HG03378 (cell line): ENCODE measurements around the gene KCNK4.

ENCODE experiments used
- ATAC-seq: cut with Tn5 transposase; IDR thresholded peaks from one replicate; pipeline ENCODE4 v1.9.1; 2021; ENCODE audit warnings: mild to moderate bottlenecking, moderate library complexity; ENCODE audit not compliant: unreplicated experiment

The KCNK4 gene

DNA sequence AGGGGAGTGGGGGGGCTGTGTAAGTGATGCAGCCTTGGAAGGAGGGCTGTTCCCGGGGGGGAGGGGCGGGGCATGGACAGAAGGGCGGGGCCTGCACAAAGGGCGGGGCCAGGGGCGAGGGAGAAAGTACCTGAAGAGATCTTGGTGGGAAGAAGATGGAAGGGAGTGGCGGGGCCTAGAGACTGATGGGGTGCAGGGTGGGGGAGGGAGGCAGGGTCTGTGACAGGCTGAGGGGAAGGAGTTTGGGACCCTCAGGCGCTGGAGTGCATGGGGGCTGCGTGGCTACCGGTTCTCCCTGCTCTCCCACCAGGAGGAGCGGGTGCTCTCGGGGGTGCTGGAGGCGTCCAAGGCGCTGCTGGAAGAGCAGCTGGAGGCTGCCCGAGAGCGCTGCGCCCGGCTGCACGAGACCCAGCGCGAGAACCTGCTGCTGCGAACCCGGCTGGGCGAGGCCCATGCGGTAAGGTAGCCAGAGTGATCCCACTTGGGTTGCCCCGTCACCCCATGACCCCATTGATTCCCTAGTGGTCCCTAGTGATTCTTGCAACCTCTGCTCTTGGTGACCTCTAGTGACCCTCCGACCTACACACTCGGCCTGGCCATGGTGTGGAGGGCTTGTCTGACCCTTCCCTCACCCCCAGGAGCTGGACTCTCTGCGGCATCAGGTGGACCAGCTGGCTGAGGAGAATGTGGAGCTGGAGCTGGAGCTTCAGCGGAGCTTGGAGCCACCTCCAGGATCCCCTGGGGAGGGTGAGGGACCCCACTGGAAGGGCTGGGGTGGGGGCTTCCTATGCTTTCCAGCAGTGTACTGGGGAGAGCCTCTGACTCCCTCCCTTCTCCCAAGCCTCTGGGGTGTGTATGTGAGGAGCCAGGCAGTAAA is 52.0 kb downstream of the KCNK4 start:
- ATAC-seq: no peak

DNA sequence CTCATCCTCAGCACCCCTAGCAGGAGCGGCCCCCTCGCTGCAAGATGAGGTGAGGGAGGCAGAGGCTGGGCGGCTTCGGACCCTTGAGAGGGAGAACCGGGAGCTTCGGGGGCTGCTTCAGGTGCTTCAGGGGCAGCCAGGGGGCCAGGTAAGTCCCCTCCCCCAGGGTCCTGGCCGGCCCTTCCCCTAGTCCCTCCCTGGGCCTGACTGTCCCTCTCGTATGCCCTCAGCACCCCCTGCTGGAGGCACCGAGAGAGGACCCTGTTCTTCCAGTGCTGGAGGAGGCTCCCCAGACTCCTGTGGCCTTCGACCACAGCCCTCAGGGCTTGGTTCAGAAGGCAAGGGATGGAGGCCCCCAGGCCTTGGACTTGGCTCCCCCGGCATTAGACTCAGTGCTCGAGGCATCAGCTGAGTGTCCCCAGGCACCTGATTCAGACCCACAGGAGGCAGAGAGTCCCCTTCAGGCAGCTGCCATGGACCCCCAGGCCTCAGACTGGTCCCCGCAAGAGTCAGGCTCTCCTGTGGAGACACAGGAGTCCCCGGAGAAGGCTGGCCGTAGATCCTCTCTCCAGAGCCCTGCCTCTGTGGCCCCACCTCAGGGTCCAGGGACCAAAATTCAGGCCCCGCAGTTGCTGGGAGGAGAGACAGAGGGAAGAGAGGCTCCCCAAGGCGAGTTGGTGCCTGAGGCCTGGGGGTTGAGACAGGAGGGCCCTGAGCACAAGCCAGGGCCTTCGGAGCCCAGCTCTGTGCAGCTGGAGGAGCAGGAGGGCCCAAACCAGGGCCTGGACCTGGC is 52.9 kb downstream of the KCNK4 start:
- no peak for ATAC-seq

DNA sequence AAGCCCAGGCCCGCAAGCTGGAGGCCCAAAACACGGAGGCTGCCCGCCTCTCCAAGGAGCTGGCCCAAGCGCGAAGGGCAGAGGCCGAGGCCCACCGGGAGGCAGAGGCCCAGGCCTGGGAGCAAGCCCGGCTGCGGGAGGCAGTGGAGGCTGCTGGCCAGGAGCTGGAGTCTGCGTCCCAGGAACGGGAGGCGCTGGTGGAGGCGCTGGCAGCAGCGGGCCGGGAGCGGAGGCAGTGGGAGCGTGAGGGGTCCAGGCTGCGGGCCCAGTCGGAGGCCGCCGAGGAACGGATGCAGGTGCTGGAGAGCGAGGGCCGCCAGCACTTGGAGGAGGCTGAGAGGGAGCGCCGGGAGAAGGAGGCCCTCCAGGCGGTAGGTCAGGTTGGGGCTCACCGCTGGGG is 53.7 kb downstream of the KCNK4 start:
- ATAC-seq: no peak

DNA sequence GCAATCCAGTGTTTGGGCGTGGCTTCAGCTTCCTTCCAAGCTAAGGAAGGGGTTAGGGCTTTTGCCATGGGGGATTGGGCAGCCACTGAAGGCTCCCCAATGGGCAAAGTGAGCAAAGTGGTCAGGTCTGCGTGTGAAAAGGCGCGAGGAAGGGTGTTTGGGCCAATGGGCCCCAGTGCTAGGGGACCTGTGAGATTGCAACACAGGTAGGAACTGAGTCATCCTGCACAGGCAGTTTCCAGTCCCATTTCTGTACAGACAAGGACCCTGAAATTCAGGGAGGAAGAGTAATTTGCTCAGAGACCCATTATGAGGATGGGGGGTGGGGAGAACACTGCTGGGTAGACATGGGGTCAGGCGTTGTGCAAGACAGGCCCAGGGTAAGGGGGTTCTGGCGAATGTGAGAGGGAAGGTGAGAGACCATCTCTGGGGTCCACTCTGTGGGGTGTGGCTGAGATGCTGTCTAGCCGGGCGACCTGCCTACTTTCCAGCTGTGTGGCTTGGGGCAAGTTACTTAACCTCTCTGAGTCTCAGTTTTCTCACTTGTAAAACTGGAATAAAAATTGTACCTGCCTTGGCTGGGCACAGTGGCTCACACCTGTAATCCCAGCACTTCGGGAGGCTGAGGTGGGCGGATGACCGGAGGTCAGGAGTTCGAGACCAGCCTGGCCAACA is 56.2 kb downstream of the KCNK4 start:
- no peak for ATAC-seq

DNA sequence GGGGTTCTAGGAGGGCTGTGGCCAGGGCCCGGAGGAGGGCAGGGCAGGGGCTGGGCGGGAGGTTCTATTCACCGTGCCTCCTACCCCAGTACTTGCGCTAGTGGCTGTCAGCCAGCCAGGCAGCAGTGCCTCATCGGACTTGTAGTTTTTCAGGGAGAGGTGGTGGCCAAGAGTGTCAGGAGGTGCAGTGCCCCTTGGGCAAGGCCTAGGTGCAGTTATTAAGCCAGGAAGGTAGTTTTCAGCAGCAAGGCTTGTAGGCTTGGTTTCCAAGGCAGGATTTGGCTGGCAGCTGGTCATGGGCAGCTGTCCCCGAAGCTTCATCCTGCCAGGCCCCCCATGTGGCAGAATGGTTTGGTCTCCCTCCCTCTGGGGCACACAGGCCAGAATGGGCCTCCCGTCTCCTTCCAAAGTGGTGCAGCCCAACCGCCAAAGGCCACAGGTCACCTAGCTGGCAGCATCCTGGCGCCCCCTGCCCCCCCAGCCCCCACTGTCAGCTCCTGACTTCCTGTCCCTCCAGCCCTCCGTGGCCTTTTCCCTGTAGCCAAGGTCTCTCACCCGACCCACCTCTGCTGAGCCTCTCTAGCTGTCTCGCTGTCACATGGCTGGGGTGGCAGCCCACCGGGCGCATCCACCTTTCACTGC is 57.4 kb downstream of the KCNK4 start:
- ATAC-seq: no peak

DNA sequence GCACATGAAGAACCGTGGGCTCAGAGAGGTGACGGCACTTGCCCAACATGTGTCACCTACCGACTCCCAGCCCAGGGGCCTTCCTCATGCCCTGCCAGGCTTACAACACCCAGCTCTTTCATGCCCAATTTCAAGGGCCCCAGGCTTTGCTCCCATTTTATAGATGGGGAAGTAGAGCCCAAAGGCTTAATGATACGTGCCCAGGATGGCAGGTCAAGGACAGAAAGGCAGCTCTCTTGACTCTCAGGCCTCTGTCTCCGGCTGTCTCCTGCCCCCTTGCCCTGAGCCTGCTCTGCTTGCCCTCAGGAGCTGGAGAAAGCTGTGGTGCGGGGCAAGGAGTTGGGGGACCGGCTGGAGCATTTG is 57.9 kb downstream of the KCNK4 start:
- no peak for ATAC-seq

DNA sequence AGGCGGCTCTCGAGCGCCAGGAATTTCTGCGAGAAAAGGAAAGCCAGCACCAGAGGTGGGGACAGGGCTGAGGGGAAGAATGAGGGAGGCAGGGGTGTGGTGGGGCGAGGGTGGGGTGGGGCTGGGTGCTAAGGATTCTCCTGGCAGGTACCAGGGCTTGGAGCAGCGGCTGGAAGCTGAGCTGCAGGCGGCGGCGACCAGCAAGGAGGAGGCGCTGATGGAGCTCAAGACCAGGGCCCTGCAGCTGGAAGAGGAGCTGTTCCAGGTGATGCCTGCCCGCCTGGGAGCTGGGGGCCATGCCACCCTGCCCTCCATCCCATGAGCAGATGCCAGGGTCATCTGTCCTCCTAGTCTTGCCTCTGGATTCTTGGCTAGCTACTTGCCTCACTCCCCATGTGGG is 58.3 kb downstream of the KCNK4 start:
- ATAC-seq: no peak
